Neuronal stem cell (in vitro differentiated cells): ENCODE measurements around the gene CAMK1G.

ENCODE experiments used
- DNase-seq: peaks from one replicate; pipeline ENCODE4 v3.0.0-alpha.2; 2013; ENCODE audit warnings: low spot score
- H2AFZ ChIP-seq: one replicate; pipeline ENCODE4 v1.6.1; 2013; ENCODE audit warnings: mild to moderate bottlenecking, low read length, inconsistent platforms
- H2AK5ac ChIP-seq: 2 replicates; pipeline ENCODE4 v1.6.1; 2013; ENCODE audit warnings: low read depth, mild to moderate bottlenecking, inconsistent platforms, low read length, moderate library complexity, mixed read lengths
- H2BK120ac ChIP-seq: 2 replicates; pipeline ENCODE4 v1.6.1; 2013; ENCODE audit warnings: low read depth, mild to moderate bottlenecking, inconsistent platforms, low read length, moderate library complexity, mixed read lengths
- H2BK12ac ChIP-seq: one replicate; pipeline ENCODE4 v1.6.1; 2013; ENCODE audit warnings: low read length, inconsistent platforms
- H2BK15ac ChIP-seq: 2 replicates; pipeline ENCODE4 v1.6.1; 2013; ENCODE audit warnings: mild to moderate bottlenecking, low read length, inconsistent platforms, mixed read lengths
- H2BK5ac ChIP-seq: one replicate; pipeline ENCODE4 v1.6.1; 2013; ENCODE audit warnings: inconsistent platforms, mild to moderate bottlenecking, low read length, moderate library complexity
- H3K14ac ChIP-seq: one replicate; pipeline ENCODE4 v1.6.1; 2013; ENCODE audit warnings: low read length, inconsistent platforms
- H3K18ac ChIP-seq: 2 replicates; pipeline ENCODE4 v1.6.1; 2013; ENCODE audit warnings: low read length, inconsistent platforms
- H3K23ac ChIP-seq: 2 replicates; pipeline ENCODE4 v1.6.1; 2013; ENCODE audit warnings: low read depth, mild to moderate bottlenecking, mixed read lengths, low read length, inconsistent platforms; ENCODE audit not compliant: poor library complexity
- H3K27ac ChIP-seq: replicated peaks from 3 replicates; pipeline ENCODE4 v1.5.1; 2013; ENCODE audit warnings: low read length, inconsistent platforms
- H3K27me3 ChIP-seq, 3 experiments: 2 replicates each; pipeline ENCODE4 v1.6.1; 2013; ENCODE audit warnings: low read length in 3 of 3, mild to moderate bottlenecking in 2 of 3, inconsistent platforms in 1 of 3, low read depth in 1 of 3, mixed read lengths in 1 of 3, moderate library complexity in 1 of 3; ENCODE audit not compliant: control insufficient read depth in 3 of 3, insufficient read depth in 3 of 3
- H3K36me3 ChIP-seq, 2 donors: replicated peaks in 1 of 2; 2 replicates each; pipeline ENCODE4 v1.6.1; 2013; ENCODE audit warnings: low read length in 2 of 2; ENCODE audit not compliant: control insufficient read depth in 2 of 2, insufficient read depth in 2 of 2
- H3K4ac ChIP-seq: 2 replicates; pipeline ENCODE4 v1.6.1; 2013; ENCODE audit warnings: inconsistent platforms, mild to moderate bottlenecking, low read length, moderate library complexity
- H3K4me1 ChIP-seq, 2 donors: 1 replicate in 1 of 2; 2 replicates in 1 of 2; pipeline ENCODE4 v1.6.1; 2013; ENCODE audit warnings: low read length in 2 of 2, low read depth in 1 of 2; ENCODE audit not compliant: control insufficient read depth in 2 of 2, insufficient read depth in 1 of 2
- H3K4me2 ChIP-seq: one replicate; pipeline ENCODE4 v1.6.1; 2013; ENCODE audit warnings: mild to moderate bottlenecking, low read length, inconsistent platforms; ENCODE audit not compliant: insufficient read depth, poor library complexity, severe bottlenecking
- H3K4me3 ChIP-seq, 2 donors: 2 replicates each; pipeline ENCODE4 v1.5.1; 2013; ENCODE audit warnings: low read length in 2 of 2, mild to moderate bottlenecking in 2 of 2, inconsistent platforms in 1 of 2, moderate library complexity in 1 of 2
- H3K79me1 ChIP-seq: one replicate; pipeline ENCODE4 v1.6.1; 2013; ENCODE audit warnings: low read depth, mild to moderate bottlenecking, inconsistent platforms, low read length, moderate library complexity
- H3K9ac ChIP-seq: one replicate; pipeline ENCODE4 v1.6.1; 2013; ENCODE audit warnings: mild to moderate bottlenecking, low read depth, low read length, inconsistent platforms; ENCODE audit not compliant: poor library complexity
- H3K9me3 ChIP-seq, 2 donors: replicated peaks in 1 of 2; 2 replicates each; pipeline versions ENCODE3 to v1.6.1; 2013; ENCODE audit warnings: low read length in 2 of 2, mild to moderate bottlenecking in 2 of 2, inconsistent platforms in 1 of 2, low read depth in 1 of 2, mixed read lengths in 1 of 2, moderate library complexity in 1 of 2; ENCODE audit not compliant: control insufficient read depth in 2 of 2, insufficient read depth in 1 of 2
- H4K8ac ChIP-seq: one replicate; pipeline ENCODE4 v1.6.1; 2013; ENCODE audit warnings: low read depth, mild to moderate bottlenecking, inconsistent platforms, low read length, moderate library complexity
- H4K91ac ChIP-seq: one replicate; pipeline ENCODE4 v1.6.1; 2013; ENCODE audit warnings: low read length, low read depth, mild to moderate bottlenecking, inconsistent platforms; ENCODE audit not compliant: poor library complexity
- WGBS, 2 donors: extraction: QIAGEN DNeasy Blood & Tissue Kit; methylation state at CpG; one replicate each; pipeline ENCODE4 v1.1.7; 2013; ENCODE audit warnings: missing lambda C conversion rate in 2 of 2, mixed read lengths in 1 of 2; ENCODE audit not compliant: insufficient read length in 2 of 2, insufficient replicate concordance in 1 of 2; ENCODE audit errors: extremely low coverage in 2 of 2; 5-methylcytosine and 5-hydroxymethylcytosine counted together

CAMK1G gene

GRCh38 chr1:209598227-209598626, 14.7 kb downstream of the CAMK1G start:
- H4K8ac ChIP-seq = no peak overlapping the region
- H2BK5ac ChIP-seq = no peak overlapping the region
- no peak overlapping the region for H3K27ac ChIP-seq
- DNase-seq = no peak
- H2BK120ac ChIP-seq = no peak overlapping the region
- H2AK5ac ChIP-seq = no peak overlapping the region
- H3K9ac ChIP-seq = no peak overlapping the region
- H3K23ac ChIP-seq = no peak overlapping the region
- H3K4me1 ChIP-seq = no peaks in the 10 kb centered on the region
- H4K91ac ChIP-seq = no peak overlapping the region
- no peak overlapping the region for H3K4ac ChIP-seq
- no peaks in the 10 kb centered on the region for H3K27me3 ChIP-seq
- H2BK15ac ChIP-seq = no peak overlapping the region
- WGBS, 2 donors = no CpG with 5 or more reads among the region's 1 CpG
- H3K36me3 ChIP-seq = peaks cover 0 to 2% of the 10 kb centered on the region in 2 donors
- no peak overlapping the region for H3K14ac ChIP-seq
- H3K9me3 ChIP-seq = no peaks in the 10 kb centered on the region
- H3K4me3 ChIP-seq = no peak overlapping the region
- H3K79me1 ChIP-seq = no peaks in the 10 kb centered on the region
- no peak overlapping the region for H3K4me2 ChIP-seq
- no peak overlapping the region for H3K18ac ChIP-seq
- no peak overlapping the region for H2BK12ac ChIP-seq
- H2AFZ ChIP-seq = no peak overlapping the region

GRCh38 chr1:209600541-209600940, 17.0 kb downstream of the CAMK1G start:
- H2AK5ac ChIP-seq = no peak overlapping the region
- no peak overlapping the region for H3K4me2 ChIP-seq
- H2AFZ ChIP-seq = no peak overlapping the region
- H3K14ac ChIP-seq = no peak overlapping the region
- peaks cover 0 to 2% of the 10 kb centered on the region in 2 donors for H3K36me3 ChIP-seq
- no peak overlapping the region for H2BK15ac ChIP-seq
- no peak overlapping the region for H3K18ac ChIP-seq
- no peak overlapping the region for H2BK12ac ChIP-seq
- H3K4me1 ChIP-seq = no peaks in the 10 kb centered on the region
- H4K91ac ChIP-seq = no peak overlapping the region
- no peak overlapping the region for H3K23ac ChIP-seq
- H3K4me3 ChIP-seq = no peak overlapping the region
- H4K8ac ChIP-seq = no peak overlapping the region
- no peak overlapping the region for H3K9ac ChIP-seq
- no CpG with 5 or more reads among the region's 1 CpG for WGBS, 2 donors
- H3K27ac ChIP-seq = no peak overlapping the region
- no peaks in the 10 kb centered on the region for H3K27me3 ChIP-seq
- no peak overlapping the region for H2BK5ac ChIP-seq
- DNase-seq = no peak
- H2BK120ac ChIP-seq = no peak overlapping the region
- no peaks in the 10 kb centered on the region for H3K79me1 ChIP-seq
- H3K9me3 ChIP-seq = no peaks in the 10 kb centered on the region
- no peak overlapping the region for H3K4ac ChIP-seq

- H3K4ac ChIP-seq = no peak overlapping the region
- H4K8ac ChIP-seq = no peak overlapping the region
- no peak overlapping the region for H3K23ac ChIP-seq
- no peak overlapping the region for H3K14ac ChIP-seq
- no peaks in the 10 kb centered on the region for H3K4me1 ChIP-seq
- H2BK15ac ChIP-seq = no peak overlapping the region
- no CpG with 5 or more reads among the region's 6 CpGs for WGBS, 2 donors
- no peaks in the 10 kb centered on the region for H3K27me3 ChIP-seq
- no peak for DNase-seq
- H3K9me3 ChIP-seq = no peaks in the 10 kb centered on the region
- no peaks in the 10 kb centered on the region for H3K79me1 ChIP-seq
- no peak overlapping the region for H2BK5ac ChIP-seq
- H3K18ac ChIP-seq = no peak overlapping the region
- H3K4me3 ChIP-seq = no peak overlapping the region
- H2AK5ac ChIP-seq = no peak overlapping the region
- no peak overlapping the region for H2BK120ac ChIP-seq
- no peak overlapping the region for H2AFZ ChIP-seq
- H3K9ac ChIP-seq = no peak overlapping the region
- H4K91ac ChIP-seq = no peak overlapping the region
- H3K36me3 ChIP-seq = peaks cover 0 to 4% of the 10 kb centered on the region in 2 donors
- no peak overlapping the region for H3K27ac ChIP-seq
- H2BK12ac ChIP-seq = no peak overlapping the region
- H3K4me2 ChIP-seq = no peak overlapping the region
These were observed 18.5 kb downstream of the CAMK1G start for GRCh38 chr1:209601809-209602657.

- no peaks in the 10 kb centered on the region for H3K27me3 ChIP-seq
- no peaks in the 10 kb centered on the region for H3K9me3 ChIP-seq
- no peak overlapping the region for H3K27ac ChIP-seq
- no peak overlapping the region for H4K91ac ChIP-seq
- H3K14ac ChIP-seq = no peak overlapping the region
- H3K23ac ChIP-seq = no peak overlapping the region
- no peak overlapping the region for H4K8ac ChIP-seq
- no peaks in the 10 kb centered on the region for H3K4me1 ChIP-seq
- no peak overlapping the region for H2AFZ ChIP-seq
- H2BK12ac ChIP-seq = no peak overlapping the region
- H2AK5ac ChIP-seq = no peak overlapping the region
- H2BK5ac ChIP-seq = no peak overlapping the region
- H3K36me3 ChIP-seq = peaks cover 0 to 6% of the 10 kb centered on the region in 2 donors
- H2BK15ac ChIP-seq = no peak overlapping the region
- H3K9ac ChIP-seq = no peak overlapping the region
- no CpG with 5 or more reads among the region's 5 CpGs for WGBS, 2 donors
- no peak overlapping the region for H2BK120ac ChIP-seq
- H3K4ac ChIP-seq = no peak overlapping the region
- H3K18ac ChIP-seq = no peak overlapping the region
- H3K4me2 ChIP-seq = no peak overlapping the region
- DNase-seq = no peak
- H3K4me3 ChIP-seq = no peak overlapping the region
- H3K79me1 ChIP-seq = no peaks in the 10 kb centered on the region
These were observed 20.4 kb downstream of the CAMK1G start for GRCh38 chr1:209603877-209604276.
